ENCODE data around the gene SERPINB8. TPM values are rescaled to one million over a fixed set of nuclear protein-coding genes. Genes with fewer than 3 reads are reported as not detected.
"Not testable (repeated sequence)": the region's sequence is repeated elsewhere in the genome, so short reads cannot be mapped to it uniquely, and the experiment has no call there.

Gene SERPINB8, protein sequence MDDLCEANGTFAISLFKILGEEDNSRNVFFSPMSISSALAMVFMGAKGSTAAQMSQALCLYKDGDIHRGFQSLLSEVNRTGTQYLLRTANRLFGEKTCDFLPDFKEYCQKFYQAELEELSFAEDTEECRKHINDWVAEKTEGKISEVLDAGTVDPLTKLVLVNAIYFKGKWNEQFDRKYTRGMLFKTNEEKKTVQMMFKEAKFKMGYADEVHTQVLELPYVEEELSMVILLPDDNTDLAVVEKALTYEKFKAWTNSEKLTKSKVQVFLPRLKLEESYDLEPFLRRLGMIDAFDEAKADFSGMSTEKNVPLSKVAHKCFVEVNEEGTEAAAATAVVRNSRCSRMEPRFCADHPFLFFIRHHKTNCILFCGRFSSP
- 10 to 100 TPM in 3 of 4 donors, 1 to 10 TPM in 1; 6.4 to 16.6 (median 11.5) TPM for total RNA-seq

DNA sequence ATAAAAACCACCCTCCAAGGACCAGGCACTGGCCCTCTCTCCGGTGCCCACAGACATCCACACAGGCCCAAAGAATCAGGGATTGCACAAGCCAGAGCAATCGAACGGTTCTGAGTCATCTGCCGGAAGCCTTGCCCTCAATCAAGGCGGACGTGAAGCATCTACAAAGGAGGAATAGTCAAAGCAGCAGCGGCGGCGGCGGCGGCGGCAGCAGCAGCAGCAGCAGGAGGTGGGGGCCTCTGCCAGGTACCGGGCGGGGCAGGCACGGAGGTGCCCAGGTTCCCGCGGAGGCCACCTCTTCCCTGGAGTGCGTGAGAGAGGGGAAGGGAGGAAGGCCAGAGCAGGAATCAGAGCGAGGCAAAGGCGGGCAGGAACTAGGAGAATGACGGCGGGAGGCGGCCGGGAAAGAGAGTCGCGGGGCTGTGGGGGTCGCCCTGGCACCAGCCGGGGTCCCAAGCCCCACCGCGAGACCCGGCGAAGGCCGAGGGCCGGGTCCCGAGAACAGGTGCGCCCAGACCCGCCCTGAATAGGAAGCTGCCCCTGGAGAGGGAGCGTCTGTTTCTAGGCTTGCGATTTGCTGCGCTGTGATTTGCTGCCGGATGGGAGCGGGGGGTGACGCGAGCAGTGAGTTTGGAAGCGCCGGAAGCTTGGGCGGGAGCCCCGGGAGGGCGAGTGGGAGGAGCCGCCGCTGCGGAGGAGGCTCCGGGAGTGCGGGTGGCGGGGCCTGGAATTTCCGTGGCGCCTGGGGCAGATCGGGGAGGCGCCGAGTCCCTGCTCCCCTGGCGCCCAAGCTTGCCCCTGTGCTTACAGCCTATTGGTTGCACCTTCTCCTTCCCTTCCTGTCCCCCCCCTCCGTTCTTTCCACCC is at the start of gene SERPINB8:
SERPINB8 (plus strand) TSS at position 140 of the 867 bp plus-strand sequence. CDS start 8,228 bp downstream, outside the sequence.
- peak; percentile 97 for ATAC-seq
- WGBS, 2 donors (ENCODE audit: low coverage in 1 of 2): 0% methylated on average over 6 to 25 of the region's 62 CpGs
- TF ChIP-seq, protein P1, sequence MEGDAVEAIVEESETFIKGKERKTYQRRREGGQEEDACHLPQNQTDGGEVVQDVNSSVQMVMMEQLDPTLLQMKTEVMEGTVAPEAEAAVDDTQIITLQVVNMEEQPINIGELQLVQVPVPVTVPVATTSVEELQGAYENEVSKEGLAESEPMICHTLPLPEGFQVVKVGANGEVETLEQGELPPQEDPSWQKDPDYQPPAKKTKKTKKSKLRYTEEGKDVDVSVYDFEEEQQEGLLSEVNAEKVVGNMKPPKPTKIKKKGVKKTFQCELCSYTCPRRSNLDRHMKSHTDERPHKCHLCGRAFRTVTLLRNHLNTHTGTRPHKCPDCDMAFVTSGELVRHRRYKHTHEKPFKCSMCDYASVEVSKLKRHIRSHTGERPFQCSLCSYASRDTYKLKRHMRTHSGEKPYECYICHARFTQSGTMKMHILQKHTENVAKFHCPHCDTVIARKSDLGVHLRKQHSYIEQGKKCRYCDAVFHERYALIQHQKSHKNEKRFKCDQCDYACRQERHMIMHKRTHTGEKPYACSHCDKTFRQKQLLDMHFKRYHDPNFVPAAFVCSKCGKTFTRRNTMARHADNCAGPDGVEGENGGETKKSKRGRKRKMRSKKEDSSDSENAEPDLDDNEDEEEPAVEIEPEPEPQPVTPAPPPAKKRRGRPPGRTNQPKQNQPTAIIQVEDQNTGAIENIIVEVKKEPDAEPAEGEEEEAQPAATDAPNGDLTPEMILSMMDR (IDR thresholded peaks at IDR 0.05): no peak
- TF ChIP-seq POLR2AphosphoS5 (IDR thresholded peaks at IDR 0.05): peak; percentile 97
- no peak for TF ChIP-seq EP300 (IDR thresholded peaks at IDR 0.05)
- peak; percentile 89 to 92 for TF ChIP-seq POLR2A (IDR thresholded peaks at IDR 0.05)

DNA sequence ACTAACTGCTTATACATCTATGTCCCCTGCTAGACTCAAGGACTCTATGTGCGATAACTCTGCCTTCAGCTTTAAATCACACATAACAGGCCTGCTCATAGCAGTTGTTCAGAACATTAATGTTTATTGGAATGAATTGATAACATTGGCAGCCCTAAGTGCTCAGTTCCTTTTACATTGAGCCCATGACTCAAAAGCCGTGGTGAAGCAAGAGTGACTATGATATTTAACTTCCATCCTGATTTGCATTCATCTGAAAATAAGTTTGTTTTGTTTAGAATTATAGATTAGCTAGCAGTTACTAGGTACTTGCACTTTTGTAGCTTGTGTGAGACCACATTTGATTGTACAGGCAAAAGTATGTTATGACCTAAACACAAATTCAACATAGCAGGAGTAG is 47.8 kb upstream of the SERPINB8 start:
- H3K27ac ChIP-seq: no peak overlapping the region
- WGBS, 2 donors (ENCODE audit: low coverage in 1 of 2): 49 to 93% methylated on average over 2 of the region's 2 CpGs
- H3K27me3 ChIP-seq: no peaks in the 10 kb centered on the region
- no peaks in the 10 kb centered on the region for H3K9me3 ChIP-seq
- no peak overlapping the region for H3K4me3 ChIP-seq
- no peaks in the 10 kb centered on the region for H3K36me3 ChIP-seq
- TF ChIP-seq POLR2AphosphoS5 (IDR thresholded peaks at IDR 0.05): no peak
- TF ChIP-seq POLR2A (IDR thresholded peaks at IDR 0.05): no peak
- TF ChIP-seq, protein P1 (IDR thresholded peaks at IDR 0.05): no peak
- TF ChIP-seq EP300 (IDR thresholded peaks at IDR 0.05): no peak
- ATAC-seq: no peak
- no peaks in the 10 kb centered on the region for H3K4me1 ChIP-seq

More for the DNA sequence above, at the start of gene SERPINB8:
- peak within 1 kb of the TSS; percentile 86 to 100 (median 96) for H3K27ac ChIP-seq
- H3K4me1 ChIP-seq: peaks cover 0 to 17% (median 4%) of the 10 kb centered on the region in 3 donors
- no peaks in the 10 kb centered on the region for H3K9me3 ChIP-seq
- peak within 1 kb of the TSS; percentile 48 to 83 for H3K4me3 ChIP-seq
- H3K36me3 ChIP-seq: no peaks in the 10 kb centered on the region
- no peaks in the 10 kb centered on the region for H3K27me3 ChIP-seq

DNA sequence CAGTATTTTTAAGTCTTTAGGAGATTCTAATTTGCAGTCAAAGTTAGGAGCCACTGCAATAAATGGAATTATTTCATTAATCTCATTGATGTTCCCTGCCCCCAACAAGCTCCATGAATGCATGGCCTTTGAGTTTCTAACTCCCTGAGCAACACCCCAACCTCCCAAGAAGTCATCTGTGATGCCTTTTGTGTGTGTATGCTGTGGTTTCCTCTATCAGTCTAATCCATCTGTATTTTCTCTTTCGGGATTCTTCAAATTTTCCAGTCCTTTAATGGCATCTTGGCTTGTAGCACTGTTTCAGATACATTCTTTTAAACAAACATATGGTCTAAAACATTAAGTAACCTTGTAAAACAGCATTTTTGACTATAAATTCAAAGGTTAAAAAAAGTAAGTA is 45.3 kb upstream of the SERPINB8 start:
- Histone ChIP-seq H3K9me3 (no peaks in the 10 kb centered on the region), H3K4me3 (no peak overlapping the region), H3K27ac (no peak overlapping the region), H3K4me1 (no peaks in the 10 kb centered on the region), H3K27me3 (no peaks in the 10 kb centered on the region), H3K36me3 (no peaks in the 10 kb centered on the region)
- 43 to 67% methylated on average over 1 of the region's 1 CpG for WGBS, 2 donors (ENCODE audit: low coverage in 1 of 2)
- TF ChIP-seq EP300 (IDR thresholded peaks at IDR 0.05) (no peak), POLR2AphosphoS5 (IDR thresholded peaks at IDR 0.05) (no peak), POLR2A (IDR thresholded peaks at IDR 0.05) (no peak)
- no peak for ATAC-seq

DNA sequence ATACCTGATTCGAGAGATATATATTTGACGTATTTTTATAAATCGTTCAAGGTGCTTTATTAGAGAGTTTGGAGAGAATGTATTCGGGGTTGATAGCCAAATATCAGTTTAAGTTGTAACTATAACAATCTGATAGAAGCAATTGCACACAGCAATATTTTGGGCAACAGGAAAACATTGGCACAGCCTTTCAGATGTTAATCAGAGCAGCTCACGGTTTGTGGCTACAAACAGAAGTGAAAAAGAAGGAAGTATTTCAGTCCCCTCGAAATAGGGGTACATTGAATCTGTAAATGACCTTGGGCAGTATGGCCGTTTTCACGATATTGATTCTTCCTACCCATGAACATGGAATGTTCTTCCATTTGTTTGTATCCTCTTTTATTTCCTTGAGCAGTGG is 41.5 kb upstream of the SERPINB8 start:
- no peak for ATAC-seq
- TF ChIP-seq, protein P1 (IDR thresholded peaks at IDR 0.05): no peak
- TF ChIP-seq POLR2AphosphoS5 (IDR thresholded peaks at IDR 0.05) (no peak), POLR2A (IDR thresholded peaks at IDR 0.05) (no peak), EP300 (IDR thresholded peaks at IDR 0.05) (no peak)
- 65 to 72% methylated on average over 8 of the region's 8 CpGs for WGBS, 2 donors (ENCODE audit: low coverage in 1 of 2)

DNA sequence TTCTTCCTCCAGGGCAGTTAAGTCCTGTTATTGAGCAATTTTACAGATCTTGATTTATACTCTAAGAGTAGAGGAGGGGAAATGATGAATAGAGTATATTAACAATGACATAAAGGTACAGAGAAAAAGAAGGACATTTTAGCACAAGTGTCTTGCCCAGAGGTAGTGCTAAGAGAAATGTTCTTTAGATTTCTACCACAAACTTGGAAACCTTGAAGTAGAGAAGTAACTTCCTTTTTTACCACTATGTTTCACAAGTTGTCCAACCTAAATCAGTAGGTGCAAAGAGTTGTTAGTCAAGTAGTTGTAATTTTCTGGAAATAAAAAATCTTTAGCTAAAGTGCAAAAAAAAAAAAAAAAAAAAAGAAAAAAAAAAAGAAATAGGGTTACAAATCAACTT is 40.5 kb upstream of the SERPINB8 start:
- not testable (repeated sequence) for H3K27ac ChIP-seq, H3K9me3 ChIP-seq, ATAC-seq, H3K4me3 ChIP-seq, H3K4me1 ChIP-seq, H3K27me3 ChIP-seq, H3K36me3 ChIP-seq

More for the DNA sequence above, 41.5 kb upstream of the SERPINB8 start:
- Histone ChIP-seq H3K36me3 (no peaks in the 10 kb centered on the region), H3K27me3 (no peaks in the 10 kb centered on the region), H3K4me3 (no peak overlapping the region), H3K9me3 (no peaks in the 10 kb centered on the region), H3K4me1 (no peaks in the 10 kb centered on the region), H3K27ac (no peak overlapping the region)
